Kidney epithelial cell (primary cell): Measurements from ENCODE around the gene FAM200C. TPM values are rescaled to one million over a fixed set of nuclear protein-coding genes. Genes with fewer than 3 reads are reported as not detected.

Experiments used
- DNase-seq: peaks from one replicate; pipeline ENCODE4 v3.0.0-alpha.2; 2010; ENCODE audit warnings: low read depth
- H3K27me3 ChIP-seq: 2 replicates; pipeline ENCODE4 v1.6.0; 2011; ENCODE audit warnings: low read length; ENCODE audit not compliant: control insufficient read depth, insufficient read depth
- H3K36me3 ChIP-seq: 2 replicates; pipeline ENCODE4 v1.5.1; 2011; ENCODE audit warnings: low read length; ENCODE audit not compliant: control insufficient read depth, insufficient read depth
- H3K4me3 ChIP-seq: 2 replicates; pipeline ENCODE4 v1.5.1; 2011; ENCODE audit warnings: low read depth, mild to moderate bottlenecking, control low read depth, low read length
- total RNA-seq: library from RNA; depleted of rRNA; stranded (reverse); fragments of >200 nt; gene quantifications from 2 replicates; pipeline ENCODE4 v1.2.3, GENCODE V29; 2015
- TF ChIP-seq, protein P1 (sequence below): IDR thresholded peaks from 2 replicates; pipeline ENCODE4 v1.5.1; 2011; ENCODE audit warnings: mild to moderate bottlenecking, moderate library complexity, low read length, control low read depth, inconsistent platforms; ENCODE audit not compliant: insufficient read depth, poor library complexity, severe bottlenecking

FAM200C gene
- 1.9 and 2.8 TPM in 2 replicates for total RNA-seq

DNA sequence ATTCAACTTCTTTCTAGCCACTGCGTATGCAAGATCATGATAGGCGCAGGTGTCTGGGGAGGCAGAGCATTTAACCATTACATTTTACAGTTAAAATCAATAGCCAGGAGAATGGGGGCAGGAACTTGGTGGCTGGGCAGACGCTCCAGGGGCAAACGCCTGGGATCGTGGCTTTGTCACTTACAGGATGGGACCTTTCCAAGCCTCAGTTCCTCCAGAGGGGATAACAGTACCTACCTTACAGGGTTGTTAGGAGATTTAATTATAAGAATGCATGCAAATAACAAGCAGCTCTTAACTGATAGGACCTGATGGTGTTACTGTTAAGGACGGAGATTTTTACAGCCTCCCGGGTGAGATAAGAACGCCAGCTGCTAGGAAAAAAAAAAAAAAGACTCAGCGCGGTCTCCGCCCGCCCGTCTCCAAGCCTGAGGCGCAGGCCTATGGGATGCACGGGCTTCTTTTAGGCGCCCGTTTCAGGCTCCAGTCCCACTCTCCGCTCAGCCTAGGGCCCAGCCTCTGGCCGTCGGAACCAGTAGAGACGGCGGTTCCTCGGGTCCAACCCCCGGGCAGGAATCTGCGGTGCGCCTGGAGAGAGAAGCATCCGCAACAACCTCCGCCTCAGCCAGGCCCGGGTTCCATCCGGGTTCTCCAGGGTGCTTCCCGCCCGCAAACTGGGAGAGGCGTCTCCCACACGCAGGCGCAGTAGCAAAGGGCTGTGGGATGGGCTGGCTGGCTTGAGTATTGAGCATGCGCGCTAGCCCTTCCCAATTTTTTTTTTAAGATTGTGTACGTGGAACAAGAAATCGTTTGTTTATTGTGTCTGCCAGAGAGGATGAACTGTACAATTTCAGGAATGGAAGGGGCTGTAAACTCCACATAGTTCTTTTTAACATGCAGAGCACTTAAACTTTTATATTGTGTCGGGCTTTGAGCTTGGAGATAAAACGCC is at the start of gene FAM200C:
Gene FAM200C (minus strand): TSS at position 653 of the 952 bp plus-strand sequence. CDS start 4,564 bp downstream, outside the sequence.
- H3K36me3 ChIP-seq = no peaks in the 10 kb centered on the region
- DNase-seq = peak; percentile 73

DNA sequence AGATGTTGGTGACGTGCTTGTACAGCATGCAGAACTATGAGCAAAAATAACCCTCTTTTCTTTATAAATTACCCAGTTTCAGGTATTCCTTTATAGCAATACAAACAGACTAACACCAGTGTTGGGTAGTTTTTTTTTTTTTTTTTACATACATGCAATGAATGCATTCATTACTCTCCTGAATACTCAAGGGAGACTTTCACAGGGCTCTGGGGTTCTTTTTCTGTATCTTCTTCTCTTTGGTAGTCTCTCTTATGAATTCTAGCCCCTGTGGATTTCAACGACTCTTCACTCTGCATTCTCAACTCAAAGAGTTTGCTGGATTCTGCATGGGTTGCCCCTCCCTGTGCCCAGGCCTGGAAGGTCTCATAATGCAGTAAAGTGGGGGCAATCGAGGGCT is 49.6 kb upstream of the FAM200C start:
- Histone ChIP-seq H3K4me3 (no peak overlapping the region), H3K36me3 (no peaks in the 10 kb centered on the region), H3K27me3 (no peaks in the 10 kb centered on the region)
- no peak for DNase-seq
- TF ChIP-seq, protein P1, sequence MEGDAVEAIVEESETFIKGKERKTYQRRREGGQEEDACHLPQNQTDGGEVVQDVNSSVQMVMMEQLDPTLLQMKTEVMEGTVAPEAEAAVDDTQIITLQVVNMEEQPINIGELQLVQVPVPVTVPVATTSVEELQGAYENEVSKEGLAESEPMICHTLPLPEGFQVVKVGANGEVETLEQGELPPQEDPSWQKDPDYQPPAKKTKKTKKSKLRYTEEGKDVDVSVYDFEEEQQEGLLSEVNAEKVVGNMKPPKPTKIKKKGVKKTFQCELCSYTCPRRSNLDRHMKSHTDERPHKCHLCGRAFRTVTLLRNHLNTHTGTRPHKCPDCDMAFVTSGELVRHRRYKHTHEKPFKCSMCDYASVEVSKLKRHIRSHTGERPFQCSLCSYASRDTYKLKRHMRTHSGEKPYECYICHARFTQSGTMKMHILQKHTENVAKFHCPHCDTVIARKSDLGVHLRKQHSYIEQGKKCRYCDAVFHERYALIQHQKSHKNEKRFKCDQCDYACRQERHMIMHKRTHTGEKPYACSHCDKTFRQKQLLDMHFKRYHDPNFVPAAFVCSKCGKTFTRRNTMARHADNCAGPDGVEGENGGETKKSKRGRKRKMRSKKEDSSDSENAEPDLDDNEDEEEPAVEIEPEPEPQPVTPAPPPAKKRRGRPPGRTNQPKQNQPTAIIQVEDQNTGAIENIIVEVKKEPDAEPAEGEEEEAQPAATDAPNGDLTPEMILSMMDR = no peak

More for the DNA sequence above, at the start of gene FAM200C:
- Histone ChIP-seq H3K4me3 (peak within 1 kb of the TSS; percentile 68), H3K27me3 (no peaks in the 10 kb centered on the region)
- TF ChIP-seq, protein P1 = no peak

DNA sequence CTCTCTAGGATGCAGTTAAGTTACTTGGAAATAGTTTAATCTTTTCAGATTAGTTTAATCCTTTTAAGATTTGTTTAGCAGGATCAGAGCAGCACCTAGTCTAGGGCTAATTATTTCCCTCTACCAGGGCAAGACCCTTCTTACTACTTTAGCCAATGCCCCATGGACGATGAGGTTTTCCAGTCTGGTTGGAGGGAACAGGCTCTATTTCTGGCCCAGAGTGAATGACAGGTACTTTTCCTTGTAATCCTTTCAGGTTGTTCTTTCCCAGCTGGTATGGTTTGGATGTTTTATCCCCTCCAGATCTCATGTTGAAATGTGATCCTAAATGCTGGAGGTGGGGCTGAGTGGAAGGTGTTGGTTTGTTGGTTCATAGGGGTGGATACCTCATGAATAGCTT is 49.0 kb upstream of the FAM200C start:
- TF ChIP-seq, protein P1 = no peak
- H3K36me3 ChIP-seq = no peaks in the 10 kb centered on the region
- no peak overlapping the region for H3K4me3 ChIP-seq
- H3K27me3 ChIP-seq = no peaks in the 10 kb centered on the region
- no peak for DNase-seq

DNA sequence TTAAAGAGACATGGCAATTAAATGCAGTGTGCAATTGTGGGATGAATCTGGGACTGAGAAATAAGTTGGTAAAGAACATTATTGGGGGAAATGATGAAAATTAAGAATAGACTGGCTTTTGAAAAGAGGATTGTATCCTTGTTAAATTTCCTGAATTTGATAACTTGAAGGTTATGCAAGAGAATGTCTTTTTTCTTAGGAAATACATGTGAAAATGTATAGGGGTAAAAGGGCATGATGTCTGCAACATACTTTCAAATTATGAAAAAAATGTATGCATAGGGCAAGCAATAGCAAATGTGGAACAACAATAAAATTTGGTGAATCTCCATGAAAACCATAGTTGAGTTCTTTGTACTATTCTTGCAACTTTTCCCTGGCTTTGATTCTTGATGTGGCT is 45.9 kb upstream of the FAM200C start:
- no peak for DNase-seq
- H3K27me3 ChIP-seq = no peaks in the 10 kb centered on the region
- TF ChIP-seq, protein P1 = no peak
- no peak overlapping the region for H3K4me3 ChIP-seq
- no peaks in the 10 kb centered on the region for H3K36me3 ChIP-seq

DNA sequence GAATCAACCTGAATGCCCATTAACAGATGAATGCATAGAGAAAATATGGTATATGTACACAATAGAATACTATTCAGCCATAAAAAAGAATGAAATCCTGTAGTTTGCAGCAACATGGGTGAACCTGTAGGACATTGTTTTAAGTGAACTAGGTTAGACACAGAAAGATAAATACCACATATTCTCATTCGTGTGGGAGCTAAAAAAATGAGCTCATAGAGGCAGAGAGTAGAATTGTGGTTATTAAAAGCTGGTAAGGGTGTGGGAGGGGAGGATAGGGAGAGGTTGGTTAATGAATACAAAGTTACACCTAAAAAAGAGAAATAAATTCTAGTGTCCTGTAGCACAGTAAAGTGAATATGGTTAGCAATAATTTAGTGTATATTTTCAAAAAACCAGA is 45.3 kb upstream of the FAM200C start:
- H3K27me3 ChIP-seq = no peaks in the 10 kb centered on the region
- no peak overlapping the region for H3K4me3 ChIP-seq
- TF ChIP-seq, protein P1 = no peak
- no peaks in the 10 kb centered on the region for H3K36me3 ChIP-seq
- DNase-seq = no peak
